K562 (cell line): Measurements from ENCODE around the gene CD93. TPM values are rescaled to one million over a fixed set of nuclear protein-coding genes. Genes with fewer than 3 reads are reported as not detected.
A peak's percentile ranks its signal among the peaks of the same experiment; 100 is the strongest.

Experiments
- ETV6 ChIP-seq, 3 experiments: fragments of 150-350 bp in 1 of 3; sonication (generic) in 1 of 3; formaldehyde crosslinking in 1 of 3; IDR thresholded peaks; 2 replicates each; pipeline versions ENCODE4 v1.6.1 to v1.8.0; 2014 to 2022; ENCODE audit warnings: borderline replicate concordance in 2 of 3, low read depth in 2 of 3, antibody characterized with exemption in 1 of 3, low read length in 1 of 3, mild to moderate bottlenecking in 1 of 3, missing genetic modification reagents in 1 of 3
- KLF16 ChIP-seq: IDR thresholded peaks from 2 replicates; pipeline ENCODE4 v1.6.1; 2016; ENCODE audit warnings: antibody characterized with exemption
- MTA2 ChIP-seq: fragments of 450-650 bp; IDR thresholded peaks from 2 replicates; pipeline ENCODE4 v1.6.1; 2016; ENCODE audit warnings: low read depth
- RBM25 ChIP-seq: fragments of 200-400 bp; formaldehyde crosslinking; IDR thresholded peaks from 2 replicates; pipeline ENCODE4 v1.6.1; 2018; ENCODE audit warnings: low read length, low read depth, moderate library complexity; ENCODE audit not compliant: severe bottlenecking
- SIX5 ChIP-seq, 2 experiments: IDR thresholded peaks; 2 replicates each; pipeline ENCODE4 v1.6.1; 2011; ENCODE audit warnings: low read length in 2 of 2, borderline replicate concordance in 1 of 2, low read depth in 1 of 2, mild to moderate bottlenecking in 1 of 2, moderate library complexity in 1 of 2; ENCODE audit not compliant: insufficient read depth in 1 of 2
- SMARCA4 ChIP-seq: fragments of 450-650 bp; IDR thresholded peaks from 2 replicates; pipeline ENCODE4 v1.6.1; 2016
- ZFP36 ChIP-seq: fragments of 150-350 bp; IDR thresholded peaks from 2 replicates; pipeline ENCODE4 v1.6.1; 2018; ENCODE audit warnings: low read length, low read depth; ENCODE audit not compliant: partially characterized antibody
- ZNF12 ChIP-seq: sonication (generic); formaldehyde crosslinking; IDR thresholded peaks from 2 replicates; pipeline ENCODE4 v1.4.0; 2020; ENCODE audit warnings: mild to moderate bottlenecking, missing genetic modification reagents
- ZNF316 ChIP-seq: fragments of 450-650 bp; IDR thresholded peaks from 2 replicates; pipeline ENCODE4 v1.6.1; 2016
- polyA plus RNA-seq, 8 experiments: library from polyadenylated mRNA; depleted of rRNA in 4 of 8; stranded (reverse) in 5 of 8; unstranded in 3 of 8; fragments of >200 nt; fragmentation: Nextera tagmentation in 2 of 8; fragmentation: Illumina TruSeq in 1 of 8; extraction: Ambion mirVana in 2 of 8; extraction: Trizol in 1 of 8; gene quantifications; 2 replicates each; pipeline versions ENCODE4 v1.2.1 to v1.2.3, GENCODE V29; 2011 to 2014; ENCODE audit warnings: inconsistent platforms in 1 of 8, missing spikeins in 1 of 8
- total RNA-seq, 7 experiments: library from RNA; depleted of rRNA in 6 of 7; stranded (reverse); fragments of >200 nt in 6 of 7; fragmentation: Illumina TruSeq in 2 of 7; extraction: Trizol in 2 of 7; gene quantifications; 2 replicates each; pipeline versions ENCODE4 v1.2.1 to v1.2.3, GENCODE V29; 2011 to 2021; ENCODE audit warnings: low replicate concordance in 1 of 7
- TF ChIP-seq, protein P1 (sequence below): fragments of 450-650 bp; IDR thresholded peaks from 2 replicates; pipeline ENCODE4 v1.6.1; 2016; ENCODE audit warnings: mild to moderate bottlenecking, moderate library complexity
- TF ChIP-seq, protein P2 (sequence below): fragments of 250-450 bp; sonication (Bioruptor Pico); IDR thresholded peaks from 2 replicates; pipeline ENCODE4 v1.5.0; 2022; ENCODE audit warnings: mild to moderate bottlenecking
- TF ChIP-seq, protein P3 (sequence below): fragments of 250-450 bp; sonication (Bioruptor Pico); IDR thresholded peaks from 2 replicates; pipeline ENCODE4 v1.6.1; 2021; ENCODE audit warnings: mild to moderate bottlenecking

CD93 gene
- total and polyA plus RNA-seq, 9 of the 15 experiments (the other 6 are each of a cell fraction or from before 2014, with no cell fraction given), result 0.03 to 0.20 (median 0.05) TPM

DNA sequence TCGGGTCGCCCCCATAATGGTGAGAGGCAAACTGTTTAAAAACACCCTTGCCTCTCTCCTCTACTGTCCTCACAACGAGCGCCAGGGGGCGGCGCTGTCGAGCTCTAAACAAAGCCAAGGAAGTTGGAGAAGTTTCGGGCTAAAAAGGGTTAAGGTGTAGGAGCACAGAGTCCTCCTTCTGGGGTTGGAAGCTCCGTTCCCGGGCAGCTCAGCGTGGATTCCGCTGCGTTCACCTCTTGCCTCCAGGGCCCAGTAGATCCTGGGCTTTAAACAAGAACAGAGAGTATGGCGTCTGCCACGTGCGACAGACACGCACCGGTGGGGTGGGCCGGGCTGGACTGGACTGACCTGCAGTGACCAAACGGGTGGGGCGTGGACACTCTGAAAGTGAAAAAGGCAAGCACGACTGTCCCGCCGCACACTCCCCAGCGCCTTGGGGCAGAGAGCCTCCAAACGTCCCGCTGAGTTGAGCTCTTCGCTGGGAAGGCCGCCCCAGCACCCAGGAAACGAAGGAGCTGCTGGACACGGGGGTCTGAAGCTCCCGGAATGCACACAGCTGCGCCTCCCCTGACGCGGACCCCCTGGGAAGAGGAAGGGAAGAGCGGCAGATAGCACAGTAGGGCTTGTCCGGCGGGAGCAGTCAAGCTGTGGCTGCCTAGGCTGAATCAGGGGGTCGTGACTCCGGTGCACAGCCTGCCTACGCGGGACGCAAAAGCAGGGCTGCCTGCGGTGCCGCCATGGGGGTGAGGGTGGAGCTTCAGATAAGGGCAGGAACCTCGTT lies 35.1 kb downstream of the CD93 start (continued):
- TF ChIP-seq, protein P1, sequence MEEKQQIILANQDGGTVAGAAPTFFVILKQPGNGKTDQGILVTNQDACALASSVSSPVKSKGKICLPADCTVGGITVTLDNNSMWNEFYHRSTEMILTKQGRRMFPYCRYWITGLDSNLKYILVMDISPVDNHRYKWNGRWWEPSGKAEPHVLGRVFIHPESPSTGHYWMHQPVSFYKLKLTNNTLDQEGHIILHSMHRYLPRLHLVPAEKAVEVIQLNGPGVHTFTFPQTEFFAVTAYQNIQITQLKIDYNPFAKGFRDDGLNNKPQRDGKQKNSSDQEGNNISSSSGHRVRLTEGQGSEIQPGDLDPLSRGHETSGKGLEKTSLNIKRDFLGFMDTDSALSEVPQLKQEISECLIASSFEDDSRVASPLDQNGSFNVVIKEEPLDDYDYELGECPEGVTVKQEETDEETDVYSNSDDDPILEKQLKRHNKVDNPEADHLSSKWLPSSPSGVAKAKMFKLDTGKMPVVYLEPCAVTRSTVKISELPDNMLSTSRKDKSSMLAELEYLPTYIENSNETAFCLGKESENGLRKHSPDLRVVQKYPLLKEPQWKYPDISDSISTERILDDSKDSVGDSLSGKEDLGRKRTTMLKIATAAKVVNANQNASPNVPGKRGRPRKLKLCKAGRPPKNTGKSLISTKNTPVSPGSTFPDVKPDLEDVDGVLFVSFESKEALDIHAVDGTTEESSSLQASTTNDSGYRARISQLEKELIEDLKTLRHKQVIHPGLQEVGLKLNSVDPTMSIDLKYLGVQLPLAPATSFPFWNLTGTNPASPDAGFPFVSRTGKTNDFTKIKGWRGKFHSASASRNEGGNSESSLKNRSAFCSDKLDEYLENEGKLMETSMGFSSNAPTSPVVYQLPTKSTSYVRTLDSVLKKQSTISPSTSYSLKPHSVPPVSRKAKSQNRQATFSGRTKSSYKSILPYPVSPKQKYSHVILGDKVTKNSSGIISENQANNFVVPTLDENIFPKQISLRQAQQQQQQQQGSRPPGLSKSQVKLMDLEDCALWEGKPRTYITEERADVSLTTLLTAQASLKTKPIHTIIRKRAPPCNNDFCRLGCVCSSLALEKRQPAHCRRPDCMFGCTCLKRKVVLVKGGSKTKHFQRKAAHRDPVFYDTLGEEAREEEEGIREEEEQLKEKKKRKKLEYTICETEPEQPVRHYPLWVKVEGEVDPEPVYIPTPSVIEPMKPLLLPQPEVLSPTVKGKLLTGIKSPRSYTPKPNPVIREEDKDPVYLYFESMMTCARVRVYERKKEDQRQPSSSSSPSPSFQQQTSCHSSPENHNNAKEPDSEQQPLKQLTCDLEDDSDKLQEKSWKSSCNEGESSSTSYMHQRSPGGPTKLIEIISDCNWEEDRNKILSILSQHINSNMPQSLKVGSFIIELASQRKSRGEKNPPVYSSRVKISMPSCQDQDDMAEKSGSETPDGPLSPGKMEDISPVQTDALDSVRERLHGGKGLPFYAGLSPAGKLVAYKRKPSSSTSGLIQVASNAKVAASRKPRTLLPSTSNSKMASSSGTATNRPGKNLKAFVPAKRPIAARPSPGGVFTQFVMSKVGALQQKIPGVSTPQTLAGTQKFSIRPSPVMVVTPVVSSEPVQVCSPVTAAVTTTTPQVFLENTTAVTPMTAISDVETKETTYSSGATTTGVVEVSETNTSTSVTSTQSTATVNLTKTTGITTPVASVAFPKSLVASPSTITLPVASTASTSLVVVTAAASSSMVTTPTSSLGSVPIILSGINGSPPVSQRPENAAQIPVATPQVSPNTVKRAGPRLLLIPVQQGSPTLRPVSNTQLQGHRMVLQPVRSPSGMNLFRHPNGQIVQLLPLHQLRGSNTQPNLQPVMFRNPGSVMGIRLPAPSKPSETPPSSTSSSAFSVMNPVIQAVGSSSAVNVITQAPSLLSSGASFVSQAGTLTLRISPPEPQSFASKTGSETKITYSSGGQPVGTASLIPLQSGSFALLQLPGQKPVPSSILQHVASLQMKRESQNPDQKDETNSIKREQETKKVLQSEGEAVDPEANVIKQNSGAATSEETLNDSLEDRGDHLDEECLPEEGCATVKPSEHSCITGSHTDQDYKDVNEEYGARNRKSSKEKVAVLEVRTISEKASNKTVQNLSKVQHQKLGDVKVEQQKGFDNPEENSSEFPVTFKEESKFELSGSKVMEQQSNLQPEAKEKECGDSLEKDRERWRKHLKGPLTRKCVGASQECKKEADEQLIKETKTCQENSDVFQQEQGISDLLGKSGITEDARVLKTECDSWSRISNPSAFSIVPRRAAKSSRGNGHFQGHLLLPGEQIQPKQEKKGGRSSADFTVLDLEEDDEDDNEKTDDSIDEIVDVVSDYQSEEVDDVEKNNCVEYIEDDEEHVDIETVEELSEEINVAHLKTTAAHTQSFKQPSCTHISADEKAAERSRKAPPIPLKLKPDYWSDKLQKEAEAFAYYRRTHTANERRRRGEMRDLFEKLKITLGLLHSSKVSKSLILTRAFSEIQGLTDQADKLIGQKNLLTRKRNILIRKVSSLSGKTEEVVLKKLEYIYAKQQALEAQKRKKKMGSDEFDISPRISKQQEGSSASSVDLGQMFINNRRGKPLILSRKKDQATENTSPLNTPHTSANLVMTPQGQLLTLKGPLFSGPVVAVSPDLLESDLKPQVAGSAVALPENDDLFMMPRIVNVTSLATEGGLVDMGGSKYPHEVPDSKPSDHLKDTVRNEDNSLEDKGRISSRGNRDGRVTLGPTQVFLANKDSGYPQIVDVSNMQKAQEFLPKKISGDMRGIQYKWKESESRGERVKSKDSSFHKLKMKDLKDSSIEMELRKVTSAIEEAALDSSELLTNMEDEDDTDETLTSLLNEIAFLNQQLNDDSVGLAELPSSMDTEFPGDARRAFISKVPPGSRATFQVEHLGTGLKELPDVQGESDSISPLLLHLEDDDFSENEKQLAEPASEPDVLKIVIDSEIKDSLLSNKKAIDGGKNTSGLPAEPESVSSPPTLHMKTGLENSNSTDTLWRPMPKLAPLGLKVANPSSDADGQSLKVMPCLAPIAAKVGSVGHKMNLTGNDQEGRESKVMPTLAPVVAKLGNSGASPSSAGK, result peak; percentile 92
- TF ChIP-seq ZNF12 (CRISPR knock-in tag), result no peak
- TF ChIP-seq, protein P2, sequence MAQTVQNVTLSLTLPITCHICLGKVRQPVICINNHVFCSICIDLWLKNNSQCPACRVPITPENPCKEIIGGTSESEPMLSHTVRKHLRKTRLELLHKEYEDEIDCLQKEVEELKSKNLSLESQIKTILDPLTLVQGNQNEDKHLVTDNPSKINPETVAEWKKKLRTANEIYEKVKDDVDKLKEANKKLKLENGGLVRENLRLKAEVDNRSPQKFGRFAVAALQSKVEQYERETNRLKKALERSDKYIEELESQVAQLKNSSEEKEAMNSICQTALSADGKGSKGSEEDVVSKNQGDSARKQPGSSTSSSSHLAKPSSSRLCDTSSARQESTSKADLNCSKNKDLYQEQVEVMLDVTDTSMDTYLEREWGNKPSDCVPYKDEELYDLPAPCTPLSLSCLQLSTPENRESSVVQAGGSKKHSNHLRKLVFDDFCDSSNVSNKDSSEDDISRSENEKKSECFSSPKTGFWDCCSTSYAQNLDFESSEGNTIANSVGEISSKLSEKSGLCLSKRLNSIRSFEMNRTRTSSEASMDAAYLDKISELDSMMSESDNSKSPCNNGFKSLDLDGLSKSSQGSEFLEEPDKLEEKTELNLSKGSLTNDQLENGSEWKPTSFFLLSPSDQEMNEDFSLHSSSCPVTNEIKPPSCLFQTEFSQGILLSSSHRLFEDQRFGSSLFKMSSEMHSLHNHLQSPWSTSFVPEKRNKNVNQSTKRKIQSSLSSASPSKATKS (CRISPR knock-in tag), result no peak
- TF ChIP-seq SIX5 (IDR thresholded peaks at IDR 0.05; ENCODE audit: borderline replicate concordance in 1 of 2, insufficient read depth in 1 of 2, low read depth in 1 of 2, low read length in 2 of 2), result no peak
- TF ChIP-seq MTA2, result no peak
- no peak for TF ChIP-seq ETV6 (IDR thresholded peaks at IDR 0.05; ENCODE audit: borderline replicate concordance in 1 of 2, low read depth in 2 of 2, low read length in 1 of 2)
- TF ChIP-seq ETV6 (CRISPR knock-in tag; IDR thresholded peaks at IDR 0.05; ENCODE audit: borderline replicate concordance), result no peak
- TF ChIP-seq, protein P3, sequence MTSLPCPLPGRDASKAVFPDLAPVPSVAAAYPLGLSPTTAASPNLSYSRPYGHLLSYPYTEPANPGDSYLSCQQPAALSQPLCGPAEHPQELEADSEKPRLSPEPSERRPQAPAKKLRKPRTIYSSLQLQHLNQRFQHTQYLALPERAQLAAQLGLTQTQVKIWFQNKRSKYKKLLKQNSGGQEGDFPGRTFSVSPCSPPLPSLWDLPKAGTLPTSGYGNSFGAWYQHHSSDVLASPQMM (CRISPR knock-in tag), result no peak
- TF ChIP-seq ZFP36, result no peak
- TF ChIP-seq SMARCA4, result no peak
- no peak for TF ChIP-seq RBM25
- TF ChIP-seq ZNF316, result no peak
- TF ChIP-seq KLF16, result no peak
